PC-9 (cell line): ENCODE measurements around the gene SSX5. TPM values are rescaled to one million over a fixed set of nuclear protein-coding genes. Genes with fewer than 3 reads are reported as not detected.
"Not testable (repeated sequence)": the region's sequence is repeated elsewhere in the genome, so short reads cannot be mapped to it uniquely, and the experiment has no call there.

ENCODE experiments used
- BruUV-seq: library from RNA; stranded (reverse); fragments of 400-500 nt; replicated peaks from 2 replicates; lab custom pipeline; 2021; lab: Mats Ljungman, UMichigan
- CTCF ChIA-PET: fragments of 300-600 bp; sonication (Branson Sonifier 250); formaldehyde crosslinking; loops from one replicate; lab custom pipeline; 2022; ENCODE audit warnings: antibody characterized with exemption; lab: Charles Lee
- POLR2A ChIA-PET: fragments of 300-600 bp; sonication (Branson Sonifier 250); formaldehyde crosslinking; loops from one replicate; lab custom pipeline; 2022; ENCODE audit warnings: antibody characterized with exemption; ENCODE audit not compliant: unreplicated experiment; lab: Charles Lee
- DNase-seq, 2 experiments: peaks; one replicate each; pipeline versions ENCODE4 v3.0.0 to v3.0.0-alpha.2; 2015 to 2022; ENCODE audit warnings: mixed read lengths in 1 of 2
- H2AFZ ChIP-seq: fragments of 200-600 bp; sonication (generic); 2 replicates; pipeline ENCODE4 v1.8.1; 2017; ENCODE audit warnings: antibody characterized with exemption
- H3F3A ChIP-seq: fragments of 200-600 bp; sonication (generic); 2 replicates; pipeline ENCODE4 v1.8.1; 2017; ENCODE audit warnings: antibody characterized with exemption, mild to moderate bottlenecking, low read depth; ENCODE audit not compliant: insufficient read depth
- H3K27ac ChIP-seq: fragments of 200-600 bp; sonication (generic); 2 replicates; pipeline ENCODE4 v1.6.1; 2016; ENCODE audit warnings: mixed run types
- H3K27me3 ChIP-seq: fragments of 200-600 bp; sonication (generic); 2 replicates; pipeline ENCODE4 v1.6.1; 2016; ENCODE audit warnings: low read depth, mixed run types; ENCODE audit not compliant: insufficient read depth
- H3K36me3 ChIP-seq: fragments of 200-600 bp; sonication (generic); 2 replicates; pipeline ENCODE4 v1.6.1; 2016; ENCODE audit warnings: low read depth, mixed run types
- H3K4me1 ChIP-seq: fragments of 200-600 bp; sonication (generic); replicated peaks from 2 replicates; pipeline ENCODE4 v1.6.1; 2016; ENCODE audit warnings: mixed run types; ENCODE audit not compliant: insufficient read depth
- H3K4me2 ChIP-seq: fragments of 200-600 bp; sonication (generic); 2 replicates; pipeline ENCODE4 v1.6.1; 2017; ENCODE audit warnings: mixed run types
- H3K4me3 ChIP-seq: fragments of 200-600 bp; sonication (generic); 2 replicates; pipeline ENCODE4 v1.6.1; 2016; ENCODE audit warnings: mixed run types
- H3K79me2 ChIP-seq: fragments of 200-600 bp; sonication (generic); 2 replicates; pipeline ENCODE4 v1.6.1; 2017; ENCODE audit warnings: low read depth, mixed run types
- H3K9me2 ChIP-seq: fragments of 200-600 bp; sonication (generic); 2 replicates; pipeline ENCODE4 v1.8.1; 2017; ENCODE audit warnings: mild to moderate bottlenecking; ENCODE audit not compliant: insufficient read depth
- H3K9me3 ChIP-seq: fragments of 200-600 bp; sonication (generic); 2 replicates; pipeline ENCODE4 v1.8.1; 2016; ENCODE audit warnings: low read depth; ENCODE audit not compliant: insufficient read depth
- H4K20me1 ChIP-seq: fragments of 200-600 bp; sonication (generic); 2 replicates; pipeline ENCODE4 v1.8.1; 2017; ENCODE audit not compliant: insufficient read depth
- CTCF ChIP-seq: fragments of 200-600 bp; sonication (generic); conservative IDR thresholded peaks from 2 replicates; pipeline ENCODE4 v1.6.1; 2017; ENCODE audit warnings: mixed run types, antibody characterized with exemption, mild to moderate bottlenecking, moderate library complexity
- EZH2 ChIP-seq: fragments of 200-600 bp; sonication (generic); IDR thresholded peaks from 2 replicates; pipeline ENCODE4 v1.8.0; 2017; ENCODE audit warnings: antibody characterized with exemption, low read depth
- intact Hi-C: fragments of 100-400 bp; cut with micrococcal nuclease; formaldehyde crosslinking; loops from one replicate; pipeline ENCODE4 v1.10.0; 2022; ENCODE audit not compliant: unreplicated experiment
- total RNA-seq: library from RNA; stranded (reverse); gene quantifications from 2 replicates; pipeline ENCODE4 v1.2.3, GENCODE V29; 2021

The SSX5 gene
- total RNA-seq, 1 experiment from 2014 or later: not detected

GRCh38 chrX:48180811-48181210 is 15.8 kb downstream of the SSX5 start:
- CTCF ChIA-PET: no interaction called here
- H3F3A ChIP-seq: no peaks in the 10 kb centered on the region
- BruUV-seq: no TSS peak
- no peak overlapping the region for H3K4me2 ChIP-seq
- no peaks in the 10 kb centered on the region for H3K9me2 ChIP-seq
- no peak overlapping the region for H3K4me3 ChIP-seq
- no peak for TF ChIP-seq EZH2
- no peak for TF ChIP-seq CTCF
- no peak overlapping the region for H3K27ac ChIP-seq
- no peaks in the 10 kb centered on the region for H3K9me3 ChIP-seq
- no peaks in the 10 kb centered on the region for H3K36me3 ChIP-seq
- H3K4me1 ChIP-seq: no peaks in the 10 kb centered on the region
- intact Hi-C loops: no loop called here
- no peaks in the 10 kb centered on the region for H3K79me2 ChIP-seq
- POLR2A ChIA-PET: no interaction called here
- H3K27me3 ChIP-seq: no peaks in the 10 kb centered on the region
- H4K20me1 ChIP-seq: no peaks in the 10 kb centered on the region
- no peak overlapping the region for H2AFZ ChIP-seq
- DNase-seq: no peak

GRCh38 chrX:48179691-48180090 is 16.9 kb downstream of the SSX5 start:
- H3K79me2 ChIP-seq: no peaks in the 10 kb centered on the region
- no TSS peak for BruUV-seq
- no peak for DNase-seq
- H3K4me1 ChIP-seq: no peaks in the 10 kb centered on the region
- no peak overlapping the region for H3K27ac ChIP-seq
- H3F3A ChIP-seq: no peaks in the 10 kb centered on the region
- no peak for TF ChIP-seq CTCF
- TF ChIP-seq EZH2: no peak
- no peaks in the 10 kb centered on the region for H3K9me3 ChIP-seq
- no peaks in the 10 kb centered on the region for H3K27me3 ChIP-seq
- POLR2A ChIA-PET: no interaction called here
- no peak overlapping the region for H3K4me2 ChIP-seq
- no peaks in the 10 kb centered on the region for H4K20me1 ChIP-seq
- CTCF ChIA-PET: no interaction called here
- no peaks in the 10 kb centered on the region for H3K9me2 ChIP-seq
- intact Hi-C loops: no loop called here
- H2AFZ ChIP-seq: no peak overlapping the region
- no peak overlapping the region for H3K4me3 ChIP-seq
- H3K36me3 ChIP-seq: no peaks in the 10 kb centered on the region

- DNase-seq, H3F3A ChIP-seq, H3K9me2 ChIP-seq, H3K4me2 ChIP-seq, POLR2A ChIA-PET, H2AFZ ChIP-seq, H3K27me3 ChIP-seq, H3K9me3 ChIP-seq, H3K36me3 ChIP-seq, H3K4me1 ChIP-seq, H4K20me1 ChIP-seq, H3K27ac ChIP-seq, CTCF ChIA-PET, H3K4me3 ChIP-seq, BruUV-seq, intact Hi-C loops, H3K79me2 ChIP-seq: not testable (repeated sequence)
Measured at GRCh38 chrX:48166322-48166721, 30.3 kb downstream of the SSX5 start.

- TF ChIP-seq CTCF (no peak), EZH2 (no peak)
- DNase-seq: no peak
- Histone ChIP-seq H3F3A (no peaks in the 10 kb centered on the region), H3K9me3 (no peaks in the 10 kb centered on the region), H4K20me1 (no peaks in the 10 kb centered on the region), H3K9me2 (no peaks in the 10 kb centered on the region), H3K36me3 (no peaks in the 10 kb centered on the region), H3K4me3 (no peak overlapping the region), H3K79me2 (no peaks in the 10 kb centered on the region), H2AFZ (no peak overlapping the region), H3K27ac (no peak overlapping the region), H3K4me1 (no peaks in the 10 kb centered on the region), H3K27me3 (no peaks in the 10 kb centered on the region), H3K4me2 (no peak overlapping the region)
- CTCF ChIA-PET: no interaction called here
- intact Hi-C loops: no loop called here
- no TSS peak for BruUV-seq
- POLR2A ChIA-PET: no interaction called here
Measured at GRCh38 chrX:48165241-48165640, 31.4 kb downstream of the SSX5 start.
